Stomach smooth muscle (tissue), 2 donors: ENCODE results near the gene DDX19B.
A peak's percentile ranks its signal among the peaks of the same experiment; 100 is the strongest.
"Not testable (repeated sequence)": the region's sequence is repeated elsewhere in the genome, so short reads cannot be mapped to it uniquely, and the experiment has no call there.

Source experiments
- H3K27ac ChIP-seq: one replicate; pipeline ENCODE4 v1.7.0; 2013; ENCODE audit warnings: mild to moderate bottlenecking, low read length, inconsistent platforms
- H3K27me3 ChIP-seq, 2 donors: one replicate each; pipeline ENCODE4 v1.7.0; 2013; ENCODE audit warnings: low read length in 2 of 2; ENCODE audit not compliant: insufficient read depth in 2 of 2, control insufficient read depth in 1 of 2
- H3K36me3 ChIP-seq, 2 donors: one replicate each; pipeline ENCODE4 v1.7.0; 2013; ENCODE audit warnings: low read length in 2 of 2; ENCODE audit not compliant: control insufficient read depth in 2 of 2, insufficient read depth in 2 of 2
- H3K4me1 ChIP-seq: one replicate; pipeline ENCODE4 v1.7.0; 2013; ENCODE audit warnings: low read length; ENCODE audit not compliant: control insufficient read depth, insufficient read depth
- H3K4me3 ChIP-seq, 2 donors: one replicate each; pipeline ENCODE4 v1.7.0; 2013; ENCODE audit warnings: low read length in 2 of 2
- H3K9ac ChIP-seq, 2 donors: one replicate each; pipeline ENCODE4 v1.7.0; 2013; ENCODE audit warnings: low read length in 2 of 2, mild to moderate bottlenecking in 1 of 2
- H3K9me3 ChIP-seq, 2 donors: one replicate each; pipeline ENCODE4 v1.7.0; 2013; ENCODE audit warnings: low read length in 2 of 2; ENCODE audit not compliant: control insufficient read depth in 2 of 2
- donor health status: healthy.
- donor health status: Pancreatic carcinoma.

The DDX19B gene

GRCh38 chr16:70320121-70320520 lies 21.1 kb downstream of the DDX19B start:
- H3K9me3 ChIP-seq, result no peaks in the 10 kb centered on the region
- H3K4me1 ChIP-seq, result no peaks in the 10 kb centered on the region
- H3K4me3 ChIP-seq, result no peak overlapping the region
- no peak overlapping the region for H3K27ac ChIP-seq
- H3K36me3 ChIP-seq, result peaks cover 23 to 24% of the 10 kb centered on the region in 2 donors
- H3K27me3 ChIP-seq, result no peaks in the 10 kb centered on the region
- no peak overlapping the region for H3K9ac ChIP-seq

GRCh38 chr16:70324998-70325747 lies 26.2 kb downstream of the DDX19B start:
- no peak overlapping the region for H3K4me3 ChIP-seq
- H3K4me1 ChIP-seq, result no peaks in the 10 kb centered on the region
- H3K36me3 ChIP-seq, result peaks cover 24 to 26% of the 10 kb centered on the region in 2 donors
- no peaks in the 10 kb centered on the region for H3K27me3 ChIP-seq
- no peak overlapping the region for H3K27ac ChIP-seq
- no peaks in the 10 kb centered on the region for H3K9me3 ChIP-seq
- no peak overlapping the region for H3K9ac ChIP-seq

GRCh38 chr16:70331091-70331490 lies 32.1 kb downstream of the DDX19B start:
- no peaks in the 10 kb centered on the region for H3K4me1 ChIP-seq
- H3K9me3 ChIP-seq, result no peaks in the 10 kb centered on the region
- no peaks in the 10 kb centered on the region for H3K27me3 ChIP-seq
- H3K36me3 ChIP-seq, result peaks cover 23 to 24% of the 10 kb centered on the region in 2 donors
- no peak overlapping the region for H3K4me3 ChIP-seq
- H3K27ac ChIP-seq, result no peak overlapping the region
- no peak overlapping the region for H3K9ac ChIP-seq

- Histone ChIP-seq H3K27ac (no peak overlapping the region), H3K9ac (no peak overlapping the region), H3K36me3 (peaks cover 23 to 24% of the 10 kb centered on the region in 2 donors), H3K9me3 (no peaks in the 10 kb centered on the region), H3K4me1 (no peaks in the 10 kb centered on the region), H3K4me3 (no peak overlapping the region), H3K27me3 (no peaks in the 10 kb centered on the region)
Measured at GRCh38 chr16:70331588-70332358, 32.8 kb downstream of the DDX19B start.

GRCh38 chr16:70332728-70333127 lies 33.7 kb downstream of the DDX19B start:
- H3K9me3 ChIP-seq, H3K4me3 ChIP-seq, H3K4me1 ChIP-seq, H3K27ac ChIP-seq, H3K9ac ChIP-seq, H3K27me3 ChIP-seq: not testable (repeated sequence)
- peaks cover 23 to 24% of the 10 kb centered on the region in 2 donors for H3K36me3 ChIP-seq

- Histone ChIP-seq H3K9ac (no peak overlapping the region), H3K27ac (no peak overlapping the region), H3K36me3 (peaks cover 9 to 13% of the 10 kb centered on the region in 2 donors), H3K4me3 (no peak overlapping the region), H3K4me1 (no peaks in the 10 kb centered on the region), H3K9me3 (no peaks in the 10 kb centered on the region), H3K27me3 (no peaks in the 10 kb centered on the region)
Measured at GRCh38 chr16:70337814-70338213, 38.8 kb downstream of the DDX19B start.

- Histone ChIP-seq H3K27me3 (no peaks in the 10 kb centered on the region), H3K9ac (no peak overlapping the region), H3K4me3 (no peak overlapping the region), H3K27ac (no peak overlapping the region), H3K9me3 (no peaks in the 10 kb centered on the region), H3K4me1 (peaks cover 7% of the 10 kb centered on the region), H3K36me3 (no peaks in the 10 kb centered on the region)
Measured at GRCh38 chr16:70341600-70341999, 42.6 kb downstream of the DDX19B start.

- no peak overlapping the region for H3K4me3 ChIP-seq
- no peak overlapping the region for H3K27ac ChIP-seq
- H3K4me1 ChIP-seq, result peaks cover 7% of the 10 kb centered on the region
- H3K9me3 ChIP-seq, result no peaks in the 10 kb centered on the region
- no peaks in the 10 kb centered on the region for H3K27me3 ChIP-seq
- H3K36me3 ChIP-seq, result no peaks in the 10 kb centered on the region
- no peak overlapping the region for H3K9ac ChIP-seq
Measured at GRCh38 chr16:70342016-70342415, 43.0 kb downstream of the DDX19B start.

GRCh38 chr16:70345840-70346239 lies 46.9 kb downstream of the DDX19B start:
- Histone ChIP-seq H3K4me1 (peaks cover 15% of the 10 kb centered on the region), H3K36me3 (peaks cover 0 to 2% of the 10 kb centered on the region in 2 donors), H3K9ac (peak overlapping the region; percentile 88 to 99), H3K9me3 (no peaks in the 10 kb centered on the region), H3K27me3 (no peaks in the 10 kb centered on the region), H3K4me3 (peak overlapping the region; percentile 40 to 100), H3K27ac (peak overlapping the region; percentile 95)

GRCh38 chr16:70348991-70349390 lies 50.0 kb downstream of the DDX19B start:
- H3K36me3 ChIP-seq, result peaks cover 3 to 5% of the 10 kb centered on the region in 2 donors

GRCh38 chr16:70349783-70350182 lies 50.8 kb downstream of the DDX19B start:
- peaks cover 3 to 7% of the 10 kb centered on the region in 2 donors for H3K36me3 ChIP-seq
- H3K27ac ChIP-seq, result no peak overlapping the region
- no peaks in the 10 kb centered on the region for H3K9me3 ChIP-seq
- no peak overlapping the region for H3K4me3 ChIP-seq
- no peaks in the 10 kb centered on the region for H3K27me3 ChIP-seq
- no peak overlapping the region for H3K9ac ChIP-seq
- peaks cover 15% of the 10 kb centered on the region for H3K4me1 ChIP-seq

More at GRCh38 chr16:70348991-70349390, 50.0 kb downstream of the DDX19B start:
- H3K4me1 ChIP-seq, result peaks cover 15% of the 10 kb centered on the region
- H3K27ac ChIP-seq, result no peak overlapping the region
- no peak overlapping the region for H3K9ac ChIP-seq
- no peaks in the 10 kb centered on the region for H3K27me3 ChIP-seq
- H3K4me3 ChIP-seq, result no peak overlapping the region
- no peaks in the 10 kb centered on the region for H3K9me3 ChIP-seq
